PFSK-1 (cell line): Measurements from ENCODE around the gene TIMM17B.

Experiments
- FOXP2 ChIP-seq: optimal IDR thresholded peaks from 2 replicates; pipeline ENCODE3; 2011; ENCODE audit warnings: borderline replicate concordance, control low read depth, inconsistent platforms; ENCODE audit not compliant: insufficient read depth; ENCODE audit errors: extremely low read length, extremely low read depth
- POLR2AphosphoS5 ChIP-seq: IDR thresholded peaks from 2 replicates; pipeline ENCODE4 v1.6.1; 2012; ENCODE audit warnings: low read depth, mild to moderate bottlenecking, control low read depth, low read length, moderate library complexity
- SIN3A ChIP-seq: IDR thresholded peaks from 2 replicates; pipeline ENCODE4 v1.6.1; 2012; ENCODE audit warnings: mild to moderate bottlenecking, low read length, moderate library complexity, borderline replicate concordance; ENCODE audit not compliant: insufficient read depth
- TF ChIP-seq, protein P1 (sequence below), 2 experiments: IDR thresholded peaks; 2 replicates each; pipeline versions ENCODE4 v1.6.1 to v1.8.0; 2011 to 2012; ENCODE audit warnings: low read depth in 2 of 2, low read length in 2 of 2, control low read depth in 1 of 2, inconsistent platforms in 1 of 2, mild to moderate bottlenecking in 1 of 2, moderate library complexity in 1 of 2; ENCODE audit not compliant: insufficient read depth in 1 of 2

- no peak for TF ChIP-seq POLR2AphosphoS5
- no peak for TF ChIP-seq SIN3A
- TF ChIP-seq FOXP2, result no peak
- TF ChIP-seq, protein P1, sequence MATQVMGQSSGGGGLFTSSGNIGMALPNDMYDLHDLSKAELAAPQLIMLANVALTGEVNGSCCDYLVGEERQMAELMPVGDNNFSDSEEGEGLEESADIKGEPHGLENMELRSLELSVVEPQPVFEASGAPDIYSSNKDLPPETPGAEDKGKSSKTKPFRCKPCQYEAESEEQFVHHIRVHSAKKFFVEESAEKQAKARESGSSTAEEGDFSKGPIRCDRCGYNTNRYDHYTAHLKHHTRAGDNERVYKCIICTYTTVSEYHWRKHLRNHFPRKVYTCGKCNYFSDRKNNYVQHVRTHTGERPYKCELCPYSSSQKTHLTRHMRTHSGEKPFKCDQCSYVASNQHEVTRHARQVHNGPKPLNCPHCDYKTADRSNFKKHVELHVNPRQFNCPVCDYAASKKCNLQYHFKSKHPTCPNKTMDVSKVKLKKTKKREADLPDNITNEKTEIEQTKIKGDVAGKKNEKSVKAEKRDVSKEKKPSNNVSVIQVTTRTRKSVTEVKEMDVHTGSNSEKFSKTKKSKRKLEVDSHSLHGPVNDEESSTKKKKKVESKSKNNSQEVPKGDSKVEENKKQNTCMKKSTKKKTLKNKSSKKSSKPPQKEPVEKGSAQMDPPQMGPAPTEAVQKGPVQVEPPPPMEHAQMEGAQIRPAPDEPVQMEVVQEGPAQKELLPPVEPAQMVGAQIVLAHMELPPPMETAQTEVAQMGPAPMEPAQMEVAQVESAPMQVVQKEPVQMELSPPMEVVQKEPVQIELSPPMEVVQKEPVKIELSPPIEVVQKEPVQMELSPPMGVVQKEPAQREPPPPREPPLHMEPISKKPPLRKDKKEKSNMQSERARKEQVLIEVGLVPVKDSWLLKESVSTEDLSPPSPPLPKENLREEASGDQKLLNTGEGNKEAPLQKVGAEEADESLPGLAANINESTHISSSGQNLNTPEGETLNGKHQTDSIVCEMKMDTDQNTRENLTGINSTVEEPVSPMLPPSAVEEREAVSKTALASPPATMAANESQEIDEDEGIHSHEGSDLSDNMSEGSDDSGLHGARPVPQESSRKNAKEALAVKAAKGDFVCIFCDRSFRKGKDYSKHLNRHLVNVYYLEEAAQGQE (IDR thresholded peaks at IDR 0.05; ENCODE audit: insufficient read depth in 1 of 2, low read depth in 2 of 2, low read length in 2 of 2), result no peak
Measured at GRCh38 chrX:48927736-48928382, 30.3 kb upstream of the TIMM17B start.
